Cortex of kidney (tissue), 1 donor: ENCODE data around the gene BAG3.
"Not testable (repeated sequence)": the region's sequence is repeated elsewhere in the genome, so short reads cannot be mapped to it uniquely, and the experiment has no call there.

Experiments
- DNase-seq: peaks from one replicate; lab custom pipeline; 2025; lab: John Stamatoyannopoulos, UW

Gene BAG3

GRCh38 chr10:119693262-119693957 is 42.2 kb downstream of the BAG3 start:
- DNase-seq = no peak

GRCh38 chr10:119694608-119695007 is 43.4 kb downstream of the BAG3 start:
- DNase-seq = no peak

- no peak for DNase-seq
Measured at GRCh38 chr10:119700321-119700954, 49.3 kb downstream of the BAG3 start.

- no peak for DNase-seq
Measured at GRCh38 chr10:119701861-119702260, 50.7 kb downstream of the BAG3 start.

GRCh38 chr10:119702583-119702982 is 51.4 kb downstream of the BAG3 start:
- DNase-seq = no peak

GRCh38 chr10:119703903-119704508 is 52.8 kb downstream of the BAG3 start:
- no peak for DNase-seq

GRCh38 chr10:119705434-119705831 is 54.3 kb downstream of the BAG3 start:
- DNase-seq = no peak

- no peak for DNase-seq
Measured at GRCh38 chr10:119706521-119707278, 55.5 kb downstream of the BAG3 start.

GRCh38 chr10:119707331-119707730 is 56.2 kb downstream of the BAG3 start:
- not testable (repeated sequence) for DNase-seq

GRCh38 chr10:119710935-119711334 is 59.8 kb downstream of the BAG3 start:
- DNase-seq = not testable (repeated sequence)

- no peak for DNase-seq
Measured at GRCh38 chr10:119713744-119714483, 62.7 kb downstream of the BAG3 start.

GRCh38 chr10:119714484-119714816 is 63.3 kb downstream of the BAG3 start:
- no peak for DNase-seq

- DNase-seq = no peak
Measured at GRCh38 chr10:119715628-119716505, 64.7 kb downstream of the BAG3 start.

- DNase-seq = no peak
Measured at GRCh38 chr10:119723161-119723560, 72.0 kb downstream of the BAG3 start.

GRCh38 chr10:119723624-119724023 is 72.4 kb downstream of the BAG3 start:
- no peak for DNase-seq

- DNase-seq = no peak
Measured at GRCh38 chr10:119724593-119725516, 73.7 kb downstream of the BAG3 start.

GRCh38 chr10:119725517-119725827 is 74.3 kb downstream of the BAG3 start:
- no peak for DNase-seq

GRCh38 chr10:119725828-119726675 is 74.9 kb downstream of the BAG3 start, which contains the start of gene INPP5F:
TSS of gene INPP5F (plus strand) at chr10:119726050. CDS start at chr10:119726263, 213 bp downstream.
- peak; percentile 92 for DNase-seq

- no peak for DNase-seq
Measured at GRCh38 chr10:119726676-119727261, 75.6 kb downstream of the BAG3 start.
